Muscle of arm (tissue), 12 donors: Measurements from ENCODE around the gene TRAF3IP3. TPM values are rescaled to one million over a fixed set of nuclear protein-coding genes. Genes with fewer than 3 reads are reported as not detected.
"Not testable (repeated sequence)": the region's sequence is repeated elsewhere in the genome, so short reads cannot be mapped to it uniquely, and the experiment has no call there.

Experiments
- DNase-seq: peaks from one replicate; pipeline ENCODE4 v3.0.0-alpha.2; 2013
- polyA plus RNA-seq, 12 donors: library from polyadenylated mRNA; unstranded; fragments of 120-200 nt; gene quantifications; one replicate each; pipeline ENCODE4 v1.2.1, GENCODE V29; 2013; ENCODE audit not compliant: insufficient read length in 12 of 12

Gene TRAF3IP3
- polyA plus RNA-seq, 12 donors: 1.4 to 28.0 (median 3.3) TPM; not detected in 1

DNA sequence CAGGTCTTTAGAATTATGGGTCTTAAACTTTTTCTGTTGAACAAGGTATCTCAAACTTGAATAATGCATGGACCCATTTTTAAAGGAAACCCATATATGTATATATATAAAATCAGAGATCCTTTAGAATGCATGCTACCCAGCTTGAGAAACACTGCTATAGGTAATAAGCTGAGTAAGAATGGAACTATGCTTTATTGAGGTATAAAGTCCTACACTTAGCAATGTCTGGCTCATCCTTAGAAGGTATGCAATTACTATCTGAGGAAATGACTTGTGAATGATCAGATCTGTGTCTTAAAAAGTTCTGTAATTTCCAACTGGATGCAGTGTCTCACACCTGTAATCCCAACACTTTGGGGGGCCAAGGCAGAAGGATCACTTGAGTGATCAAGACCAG, 11.2 kb downstream of the TRAF3IP3 start:
- DNase-seq: no peak

DNA sequence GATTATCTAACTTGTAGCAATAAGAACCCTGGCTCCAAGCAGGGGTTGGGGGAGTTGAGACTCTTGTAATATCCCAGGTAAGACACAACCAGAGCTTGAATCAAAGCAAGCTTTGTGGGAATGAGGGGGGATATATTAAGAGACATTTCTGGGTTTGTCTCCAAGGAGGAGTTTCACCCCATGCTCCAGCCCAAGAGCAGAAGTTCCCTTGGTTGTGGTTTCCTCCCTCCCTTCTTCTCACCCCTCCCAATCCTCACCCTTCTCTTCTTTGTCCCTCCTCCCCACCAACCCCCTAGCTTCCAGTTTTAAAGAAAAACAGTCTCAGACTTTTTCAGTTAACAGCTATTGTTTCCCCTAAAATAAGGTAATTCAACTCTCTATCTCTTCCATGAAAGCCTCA, 11.9 kb downstream of the TRAF3IP3 start:
- DNase-seq: no peak

DNA sequence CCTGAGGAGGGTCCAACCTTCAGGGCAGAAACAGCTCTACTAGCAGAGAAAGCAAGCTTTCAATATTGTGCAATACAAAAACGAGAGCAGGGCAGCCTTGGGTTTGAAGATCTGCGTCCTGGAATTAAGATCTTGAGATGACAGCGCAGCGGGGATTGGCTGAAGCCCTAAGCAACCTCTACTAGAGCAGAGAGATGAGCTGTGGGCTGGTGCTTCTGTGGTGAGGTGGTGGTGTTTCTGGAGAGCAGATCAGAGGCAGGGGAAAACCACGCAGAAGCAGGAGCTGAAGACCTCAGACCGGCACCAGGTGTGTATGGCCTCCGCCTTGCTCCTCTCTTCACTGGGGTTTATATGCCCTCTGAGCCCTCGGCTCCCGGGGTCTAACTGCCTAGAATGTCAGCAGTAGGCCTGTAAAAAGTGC, 12.5 kb downstream of the TRAF3IP3 start:
- no peak for DNase-seq

DNA sequence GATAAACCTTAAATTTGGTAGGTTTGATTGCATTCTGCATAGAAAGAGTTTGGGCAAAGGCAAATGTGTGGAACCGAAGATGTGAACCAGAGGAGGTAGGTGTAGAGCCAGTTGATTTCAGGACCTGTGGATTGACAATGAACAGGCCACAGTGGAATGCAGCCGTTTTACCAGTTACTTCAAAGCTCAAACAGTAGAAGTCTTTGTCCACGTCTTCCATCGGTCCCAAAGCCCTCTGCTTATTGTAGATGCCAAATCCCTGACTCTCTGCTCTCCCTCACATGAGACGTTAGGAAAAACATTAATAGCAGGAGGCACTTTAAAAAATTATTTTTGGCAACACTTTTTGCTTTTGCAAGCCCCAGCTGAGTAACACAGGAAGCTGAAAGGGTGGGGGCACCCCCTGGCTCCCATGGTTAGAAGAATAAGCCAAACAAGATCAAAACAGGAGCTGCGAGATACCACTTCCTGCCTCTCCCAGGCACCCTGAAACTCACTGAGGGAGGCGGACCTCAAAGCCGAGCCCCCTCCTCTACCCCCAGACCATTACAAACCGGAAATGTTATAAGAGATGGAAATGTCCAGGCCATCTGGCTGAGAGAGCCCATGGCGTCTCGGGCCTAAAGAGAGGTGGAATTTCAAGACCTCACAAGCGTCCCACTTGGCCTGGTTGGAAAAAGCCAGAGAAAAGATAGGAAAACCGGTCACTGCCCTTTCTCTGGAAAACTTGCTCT, 13.5 kb downstream of the TRAF3IP3 start:
- DNase-seq: peak; percentile 28

DNA sequence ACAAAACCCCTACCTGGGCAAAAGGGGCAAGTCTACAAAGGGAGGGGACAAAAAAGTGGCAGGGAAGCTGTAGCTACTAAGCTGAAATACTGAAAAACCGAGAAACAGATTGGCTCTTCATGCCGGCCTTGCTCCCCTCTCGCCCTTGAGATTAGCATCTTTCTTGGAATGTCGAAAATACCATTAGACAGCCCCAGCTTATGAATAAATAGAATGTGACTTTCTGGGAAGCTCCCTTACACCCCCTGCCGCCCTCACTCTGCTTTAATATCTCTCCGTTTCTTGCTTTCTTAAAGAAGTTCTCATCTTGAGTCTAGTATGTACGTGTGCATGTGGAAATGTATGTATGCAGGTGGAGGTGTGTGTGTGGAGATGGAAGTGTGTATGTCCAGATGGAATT, 14.1 kb downstream of the TRAF3IP3 start:
- DNase-seq: no peak

DNA sequence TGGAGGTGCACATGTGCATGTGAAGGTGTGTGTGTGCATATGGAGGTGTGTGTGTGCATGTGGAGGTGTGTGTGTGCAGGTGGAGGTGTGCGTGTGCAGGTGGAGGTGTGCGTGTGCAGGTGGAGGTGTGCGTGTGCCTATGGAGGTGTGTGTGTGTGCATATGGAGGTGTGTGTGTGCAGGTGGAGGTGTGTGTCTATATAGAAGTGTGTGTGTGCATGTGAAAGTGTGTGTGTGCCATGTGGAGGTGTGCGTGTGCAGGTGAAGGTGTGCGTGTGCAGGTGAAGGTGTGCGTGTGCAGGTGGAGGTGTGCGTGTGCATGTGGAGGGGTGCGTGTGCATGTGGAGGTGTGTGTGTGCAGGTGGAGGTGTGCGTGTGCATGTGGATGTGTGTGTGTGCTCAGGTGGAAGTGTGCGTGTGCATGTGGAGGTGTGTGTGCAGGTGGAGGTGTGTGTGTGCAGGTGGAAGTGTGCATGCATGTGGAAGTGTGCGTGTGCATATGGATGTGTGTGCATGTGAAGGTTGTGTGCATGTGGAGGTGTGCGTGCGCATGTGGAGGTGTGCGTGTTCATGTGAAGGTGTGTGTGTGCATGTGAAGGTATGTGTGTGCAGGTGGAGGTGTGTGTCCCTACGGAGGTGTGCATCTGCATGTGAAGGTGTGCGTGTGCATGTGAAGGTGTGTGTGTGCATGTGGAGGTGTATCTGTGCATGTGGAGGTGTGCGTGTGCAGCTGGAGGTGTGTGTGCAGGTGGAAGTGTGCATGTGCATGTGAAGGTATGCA, 15.0 kb downstream of the TRAF3IP3 start:
- DNase-seq: no peak

DNA sequence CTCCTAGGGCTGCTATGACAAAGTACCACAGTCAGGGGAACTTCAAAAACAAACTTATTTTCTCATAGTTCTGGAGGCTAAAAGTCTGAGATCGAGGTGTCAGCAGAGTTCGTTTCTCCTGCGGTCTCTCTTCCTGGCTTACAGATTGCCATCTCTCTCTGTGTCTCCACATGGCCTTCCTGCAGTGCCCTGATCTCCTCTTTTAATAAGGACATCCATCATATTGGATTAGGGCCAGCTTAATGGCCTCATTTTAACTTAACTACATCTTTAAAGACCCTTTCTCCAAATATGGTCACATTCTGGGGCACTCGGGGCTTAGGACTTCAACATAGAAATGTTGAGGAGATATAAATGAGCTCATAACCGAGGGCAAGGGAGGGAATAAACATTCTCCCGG, 16.3 kb downstream of the TRAF3IP3 start:
- no peak for DNase-seq

DNA sequence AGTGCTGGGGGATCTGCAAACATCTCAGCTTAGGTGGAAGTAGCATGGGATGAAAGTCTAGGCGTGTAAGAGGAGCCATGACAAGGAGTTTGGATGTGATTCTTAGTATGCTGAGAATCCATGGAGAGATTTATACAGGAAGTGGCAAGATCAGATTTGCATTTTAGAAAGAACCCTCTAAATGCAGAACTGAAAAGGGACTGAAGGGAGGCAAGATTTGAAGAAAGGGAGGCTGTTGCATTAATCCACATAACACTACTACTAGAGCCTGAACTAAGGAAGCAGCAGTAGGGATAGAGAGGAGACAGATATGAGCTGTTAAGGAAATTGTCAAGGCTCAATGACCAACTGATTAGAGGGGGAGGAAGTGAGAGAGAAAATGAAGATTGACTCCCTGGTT, 18.7 kb downstream of the TRAF3IP3 start:
- no peak for DNase-seq

DNA sequence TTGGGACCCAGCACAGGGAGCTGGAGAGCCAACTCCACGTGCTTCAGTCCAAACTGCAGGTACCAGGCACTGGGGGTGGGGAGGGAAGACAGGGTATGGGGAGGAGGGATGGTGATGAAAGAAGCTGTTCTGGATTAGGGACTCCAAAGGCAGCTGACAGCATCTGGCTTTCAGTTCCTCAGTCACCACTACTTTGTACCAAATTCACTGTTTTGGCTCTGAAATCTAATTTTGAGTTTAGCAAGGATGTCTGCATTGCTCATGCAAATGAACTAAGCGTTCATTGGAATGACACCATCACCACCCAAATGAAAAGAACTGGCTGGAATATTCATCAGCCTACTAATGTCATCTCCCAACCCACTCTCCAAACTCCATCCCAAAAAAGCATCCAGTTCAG, 19.8 kb downstream of the TRAF3IP3 start:
- DNase-seq: no peak

DNA sequence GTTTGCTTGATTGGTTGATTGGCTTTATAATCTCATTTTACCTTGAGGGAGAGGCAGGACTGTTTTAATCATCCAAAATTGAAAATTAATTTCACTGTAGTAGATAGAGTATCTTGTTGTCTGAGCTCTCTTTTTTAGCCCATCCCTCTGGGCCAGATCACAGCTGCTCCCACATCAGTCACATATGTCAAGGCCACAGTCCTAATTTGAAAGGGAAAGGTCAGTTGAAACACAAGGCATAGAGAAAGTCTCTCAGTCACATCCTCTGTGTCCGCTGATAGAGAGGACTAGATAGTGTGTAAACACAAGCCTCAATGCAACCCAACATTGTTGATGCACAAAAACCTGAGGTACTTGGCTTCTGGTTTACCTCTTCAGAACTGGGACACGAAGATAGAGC, 21.7 kb downstream of the TRAF3IP3 start:
- DNase-seq: no peak

DNA sequence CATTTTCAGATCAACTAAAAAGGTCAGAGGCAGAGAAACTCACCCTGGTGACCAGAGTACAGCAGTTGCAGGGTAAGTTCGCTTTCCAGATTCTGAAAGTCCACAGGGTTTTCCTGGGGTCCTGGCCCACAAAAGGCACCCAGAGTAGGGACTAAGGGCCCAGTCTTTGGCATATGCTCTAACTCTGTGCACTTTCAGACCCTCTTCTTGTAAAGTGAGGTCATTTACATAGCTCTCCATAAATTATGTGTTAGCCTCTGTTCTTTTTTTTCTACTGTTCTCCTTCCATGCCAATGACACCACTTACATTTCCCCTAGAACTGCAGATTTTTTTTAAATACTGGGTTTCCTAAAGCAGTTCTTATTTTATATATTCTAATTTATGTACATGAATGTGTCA, 22.2 kb downstream of the TRAF3IP3 start:
- DNase-seq: no peak

DNA sequence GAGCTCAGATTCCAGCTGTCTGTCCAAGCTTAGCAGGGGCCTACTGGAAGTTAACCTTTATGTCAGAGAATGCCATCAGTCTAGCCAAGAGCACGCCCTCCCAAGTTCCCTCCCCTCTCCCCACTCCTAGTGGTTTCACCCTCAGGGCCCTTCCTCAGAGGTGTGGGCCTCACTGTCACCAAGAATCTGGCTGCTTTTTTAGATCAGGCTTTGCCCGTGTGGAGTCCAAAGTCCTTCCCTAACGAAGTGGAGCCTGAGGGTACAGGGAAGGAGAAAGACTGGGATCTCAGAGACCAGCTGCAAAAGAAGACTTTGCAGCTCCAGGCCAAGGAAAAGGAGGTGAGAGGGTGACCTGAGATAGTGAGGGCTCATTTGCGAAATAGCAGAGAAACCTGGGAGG, 24.4 kb downstream of the TRAF3IP3 start:
- no peak for DNase-seq

DNA sequence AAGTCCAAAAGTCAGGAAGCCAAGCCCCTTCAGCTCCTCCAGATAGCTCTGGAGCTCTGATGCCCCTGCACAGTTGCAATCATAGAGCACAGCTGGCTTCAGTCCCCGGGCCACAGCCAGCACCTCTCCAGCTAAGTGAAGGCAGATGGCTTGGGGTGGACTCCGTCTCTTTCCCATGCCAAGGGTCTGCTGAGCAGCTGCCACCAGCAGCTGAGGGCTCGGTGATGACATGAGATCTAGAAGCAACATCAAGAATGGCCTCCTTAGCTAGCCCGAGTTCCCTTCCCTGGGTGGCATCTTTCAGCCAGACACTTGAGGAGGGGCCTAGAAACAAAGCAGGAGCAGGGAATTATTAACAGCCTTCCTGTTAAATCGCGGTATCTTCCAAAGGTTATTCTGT, 27.5 kb downstream of the TRAF3IP3 start:
- DNase-seq: no peak

DNA sequence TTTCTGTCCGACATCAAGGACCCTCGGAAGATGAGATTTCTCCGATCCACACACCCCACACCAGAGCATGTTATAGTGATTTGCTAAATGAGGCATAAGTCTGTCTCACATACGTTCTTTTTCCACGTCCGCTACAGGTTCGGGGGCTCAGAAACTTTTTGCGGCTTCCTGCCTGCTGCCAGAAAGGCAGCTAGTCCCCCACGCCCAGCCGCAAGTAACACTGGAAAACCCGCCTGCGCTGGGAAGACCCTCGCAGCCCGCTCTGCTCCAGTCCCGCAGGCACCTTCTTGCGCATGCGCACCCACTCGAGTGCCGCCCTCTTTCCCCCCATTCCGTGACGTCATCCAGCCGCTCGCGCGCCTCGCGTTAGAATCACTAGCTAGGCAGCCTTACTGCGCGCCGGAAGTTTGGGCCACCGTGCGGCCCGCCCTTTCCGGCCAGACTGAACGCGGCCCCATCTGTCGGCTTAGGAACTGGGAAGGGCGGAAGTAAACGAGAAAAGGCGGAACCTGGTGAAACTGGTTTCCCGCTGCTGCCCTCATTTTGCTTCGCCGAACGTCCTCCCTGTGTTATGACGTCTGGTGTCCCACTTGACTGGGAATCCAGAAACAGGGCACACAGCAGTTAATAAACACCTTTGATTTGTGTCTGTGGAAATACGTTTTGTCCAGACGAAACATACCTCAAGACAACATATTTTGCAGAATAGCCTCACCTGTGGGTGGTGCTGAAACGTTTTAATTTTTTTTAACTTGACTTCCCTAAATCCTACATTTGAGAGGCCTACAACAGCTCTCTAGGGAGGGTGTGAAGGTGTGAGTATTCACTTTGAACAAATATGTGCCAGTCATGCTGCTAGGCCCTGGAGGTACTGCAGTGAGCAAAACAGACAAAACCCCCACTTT, 28.7 kb downstream of the TRAF3IP3 start, which contains the start of gene C1orf74:
TSS of gene C1orf74 (minus strand) at position 295 of the 905 bp plus-strand sequence. CDS start 925 bp downstream, outside the sequence.
- DNase-seq: peak; percentile 99

DNA sequence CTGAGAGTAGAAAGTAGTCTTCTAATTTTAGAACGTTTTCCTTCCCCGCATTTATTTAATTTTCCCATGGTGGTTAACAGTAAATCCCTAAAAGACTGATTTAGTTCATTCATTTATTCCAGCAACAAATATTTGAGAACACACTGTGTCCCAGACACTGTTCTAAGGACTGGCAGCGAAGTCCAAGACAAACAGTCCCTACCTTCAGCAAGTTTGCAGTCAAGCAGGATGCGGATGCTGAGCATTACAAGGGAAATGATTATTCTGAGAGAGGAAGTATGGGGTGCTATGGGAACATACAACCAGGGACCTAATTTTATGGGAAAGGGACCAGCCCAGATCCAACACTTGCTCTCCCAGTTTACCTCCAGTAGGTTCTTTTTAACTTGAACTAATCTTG, 29.7 kb downstream of the TRAF3IP3 start:
- no peak for DNase-seq

DNA sequence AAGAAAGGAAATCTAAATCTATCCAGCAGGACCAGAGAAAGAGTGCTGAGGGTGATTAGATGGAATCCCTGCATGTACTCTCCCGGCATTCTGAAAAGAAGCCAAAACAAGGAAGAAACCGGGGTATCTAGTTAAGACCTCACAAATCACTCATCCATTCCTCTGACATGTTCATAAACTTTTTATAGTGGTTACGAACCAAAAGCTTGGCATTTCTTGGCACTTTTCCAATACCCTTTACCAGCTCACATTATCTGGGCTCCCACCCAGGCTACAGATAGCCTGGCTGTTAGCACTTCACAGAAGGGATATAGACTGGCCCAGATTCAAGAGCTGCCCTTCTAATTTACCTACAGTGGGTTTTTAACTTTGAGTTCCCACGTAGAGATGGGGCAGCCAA, 30.3 kb downstream of the TRAF3IP3 start:
- DNase-seq: no peak

DNA sequence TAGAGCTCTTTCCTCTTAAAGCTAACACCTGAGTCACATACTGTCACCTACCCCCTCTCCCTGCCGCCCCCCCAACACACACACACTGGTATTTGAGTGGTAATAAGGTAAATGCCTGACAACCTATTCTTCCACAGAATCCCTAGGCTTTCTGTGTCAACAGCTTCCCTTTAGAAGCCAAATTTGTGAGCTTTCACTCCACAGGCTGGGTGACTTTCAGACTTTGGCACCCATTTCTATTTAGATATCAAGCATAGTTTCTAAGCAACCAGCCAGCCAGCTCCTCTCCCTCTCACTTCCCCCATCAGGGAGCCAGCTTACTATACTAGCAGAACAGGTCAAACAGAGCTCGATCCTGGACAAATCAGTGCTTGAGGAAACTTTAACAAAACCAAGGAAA, 31.7 kb downstream of the TRAF3IP3 start:
- no peak for DNase-seq

DNA sequence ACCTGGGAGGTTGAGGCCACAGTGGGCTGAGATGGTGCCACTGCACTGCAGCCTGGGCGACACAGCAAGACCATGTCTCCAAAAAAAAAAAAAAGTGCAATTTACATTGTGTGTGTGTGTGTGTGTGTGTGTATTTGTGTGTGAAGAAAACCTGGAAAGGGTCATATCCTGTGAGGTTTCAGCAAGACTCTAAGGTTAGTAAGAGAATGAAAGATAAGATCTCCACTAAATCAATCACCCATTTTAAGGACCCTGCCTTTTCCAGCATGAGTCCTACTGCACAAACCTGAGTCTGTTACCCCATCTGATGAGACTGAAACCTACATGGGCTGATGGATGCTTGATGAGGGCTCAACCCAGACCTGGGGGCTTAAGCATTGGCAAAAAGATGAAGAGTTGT, 33.4 kb downstream of the TRAF3IP3 start:
- DNase-seq: no peak

DNA sequence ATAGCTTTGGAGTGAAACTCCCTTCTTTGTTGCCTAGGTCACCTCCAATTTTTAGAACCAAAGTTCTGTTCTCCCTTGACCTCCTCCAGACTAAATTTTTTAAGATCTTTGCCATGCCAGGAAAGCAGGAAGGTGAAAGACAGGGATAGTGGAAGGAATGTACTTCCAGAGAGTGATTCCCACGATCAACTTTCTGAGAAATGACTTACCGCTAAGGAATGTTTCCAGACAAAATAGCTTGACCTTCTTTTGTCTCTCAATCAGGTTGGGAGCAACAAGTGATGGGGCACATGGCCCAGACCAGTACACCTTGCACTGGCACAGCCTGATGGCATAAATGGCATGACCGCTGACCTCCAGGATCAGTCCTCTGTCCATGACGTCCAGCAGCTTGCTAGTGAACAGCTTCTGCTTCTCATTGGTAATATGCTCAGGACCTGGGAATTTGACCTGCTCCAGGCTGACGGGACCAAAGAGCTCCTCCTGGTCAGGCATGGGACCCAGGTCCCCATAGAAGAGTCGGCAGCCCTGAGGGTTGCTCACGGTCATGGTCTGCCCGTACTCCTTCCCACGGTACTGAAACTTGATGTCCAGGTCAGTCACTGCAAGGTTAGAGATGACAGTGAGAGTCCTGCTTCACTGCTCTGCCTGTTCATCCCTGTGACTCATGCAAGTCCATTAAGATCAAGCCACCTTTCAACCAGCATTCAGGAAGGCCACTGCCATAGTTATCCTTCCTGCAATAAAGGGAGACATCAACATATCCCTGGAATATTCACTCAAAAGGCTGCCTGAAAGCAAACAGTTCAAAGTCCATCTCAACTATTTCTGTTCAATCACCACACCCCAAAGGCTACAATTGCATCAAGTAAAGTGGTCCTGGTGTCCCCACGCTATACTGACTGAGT, 34.7 kb downstream of the TRAF3IP3 start:
- DNase-seq: no peak

DNA sequence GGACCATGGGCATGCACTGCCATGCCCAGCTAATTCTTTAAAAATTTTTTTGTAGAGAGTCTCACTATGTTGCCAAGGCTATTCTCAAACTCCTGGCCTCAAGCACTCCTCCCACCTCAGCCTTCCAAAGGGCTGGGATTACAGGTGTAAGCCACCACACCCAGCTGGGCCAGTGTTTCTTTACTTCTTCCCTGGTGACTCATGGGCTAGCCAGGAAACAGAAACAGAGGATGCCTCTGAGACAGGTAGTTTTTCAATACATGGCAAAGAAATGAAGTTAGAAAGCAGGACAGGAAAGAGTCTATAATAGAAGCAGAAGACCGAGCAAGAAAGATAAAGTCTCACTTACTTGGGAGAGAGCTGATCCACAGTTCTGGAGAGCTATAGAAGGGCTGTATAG, 36.1 kb downstream of the TRAF3IP3 start:
- no peak for DNase-seq

DNA sequence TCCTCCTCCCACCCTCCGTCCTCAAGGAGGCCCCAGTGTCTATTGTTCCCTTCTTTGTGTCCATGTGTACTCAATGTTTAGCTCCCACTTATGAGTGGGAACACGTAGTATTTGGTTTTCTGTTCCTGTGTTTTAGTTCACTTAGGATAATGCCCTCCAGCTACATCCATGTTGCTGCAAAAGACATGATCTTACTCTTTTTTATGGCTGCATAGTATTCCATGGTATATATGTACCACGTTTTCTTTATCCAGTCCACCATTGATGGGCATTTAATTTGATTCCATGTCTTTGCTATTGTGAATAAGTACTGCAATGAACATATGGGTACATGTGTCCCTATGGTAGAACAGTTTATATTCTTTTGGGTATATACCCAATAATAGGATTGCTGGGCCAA, 37.9 kb downstream of the TRAF3IP3 start:
- DNase-seq: not testable (repeated sequence)
